Tibial nerve (tissue), 4 donors: ENCODE results near the gene ASIC2. TPM values are rescaled to one million over a fixed set of nuclear protein-coding genes. Genes with fewer than 3 reads are reported as not detected.

Experiments
- DNase-seq, 2 donors: peaks; one replicate each; pipeline ENCODE4 v3.0.0-alpha.2; 2019; ENCODE audit warnings: low spot score in 2 of 2
- H3K27ac ChIP-seq, 4 donors: fragments of 200-600 bp; sonication (generic) in 3 of 4; one replicate each; pipeline ENCODE4 v1.5.1; 2017 to 2019; ENCODE audit warnings: mild to moderate bottlenecking in 1 of 4
- H3K27me3 ChIP-seq, 2 donors: fragments of 200-600 bp; sonication (generic) in 1 of 2; one replicate each; pipeline versions ENCODE4 v1.5.1 to v1.6.0; 2017 to 2019
- H3K36me3 ChIP-seq, 3 donors: fragments of 200-600 bp; sonication (generic); one replicate each; pipeline ENCODE4 v1.5.1; 2018 to 2019
- H3K4me1 ChIP-seq, 4 donors: fragments of 200-600 bp; sonication (generic) in 3 of 4; one replicate each; pipeline ENCODE4 v1.5.1; 2017 to 2019
- H3K4me3 ChIP-seq, 4 donors: fragments of 200-600 bp; sonication (generic) in 3 of 4; one replicate each; pipeline ENCODE4 v1.5.1; 2017 to 2019; ENCODE audit warnings: mild to moderate bottlenecking in 1 of 4, moderate library complexity in 1 of 4
- H3K9me3 ChIP-seq, 4 donors: fragments of 200-600 bp; sonication (generic) in 3 of 4; one replicate each; pipeline ENCODE4 v1.5.1; 2017 to 2019
- CTCF ChIP-seq, 5 experiments: fragments of 200-600 bp in 3 of 5; fragments of 450-650 bp in 2 of 5; sonication (generic) in 3 of 5; IDR thresholded peaks; one replicate each; pipeline ENCODE4 v1.5.1; 2016 to 2019; ENCODE audit warnings: antibody characterized with exemption in 5 of 5, mild to moderate bottlenecking in 3 of 5, moderate library complexity in 2 of 5
- EP300 ChIP-seq, 2 donors: sonication (generic); formaldehyde crosslinking; IDR thresholded peaks; one replicate each; pipeline ENCODE4 v1.6.1; 2017; ENCODE audit warnings: antibody characterized with exemption in 2 of 2, mild to moderate bottlenecking in 1 of 2
- POLR2A ChIP-seq, 2 donors: fragments of 450-650 bp; IDR thresholded peaks; one replicate each; pipeline ENCODE4 v1.6.1; 2017; ENCODE audit warnings: antibody characterized with exemption in 2 of 2, mild to moderate bottlenecking in 2 of 2, moderate library complexity in 2 of 2
- WGBS, 2 donors: methylation state at CpG; one replicate each; pipeline ENCODE4 v1.1.5; 2018; 5-methylcytosine and 5-hydroxymethylcytosine counted together
- total RNA-seq, 4 donors: library from RNA; depleted of rRNA; stranded (reverse); fragments of >200 nt; gene quantifications; one replicate each; pipeline ENCODE4 v1.1.0, GENCODE V29; 2016

The ASIC2 gene
- total RNA-seq, 4 donors from 2014 or later, result 0.21 to 1.5 (median 0.50) TPM

- Histone ChIP-seq H3K4me3 (no peak overlapping the region), H3K9me3 (no peaks in the 10 kb centered on the region), H3K4me1 (no peaks in the 10 kb centered on the region), H3K27me3 (no peaks in the 10 kb centered on the region), H3K27ac (no peak overlapping the region), H3K36me3 (no peaks in the 10 kb centered on the region)
- 64 to 67% methylated on average over 4 of the region's 4 CpGs for WGBS, 2 donors
- TF ChIP-seq EP300 (IDR thresholded peaks at IDR 0.05) (no peak), POLR2A (IDR thresholded peaks at IDR 0.05) (no peak), CTCF (IDR thresholded peaks at IDR 0.05) (no peak)
- no peak for DNase-seq
Measured at GRCh38 chr17:33056399-33057146, 236.5 kb downstream of the ASIC2 start.

DNA sequence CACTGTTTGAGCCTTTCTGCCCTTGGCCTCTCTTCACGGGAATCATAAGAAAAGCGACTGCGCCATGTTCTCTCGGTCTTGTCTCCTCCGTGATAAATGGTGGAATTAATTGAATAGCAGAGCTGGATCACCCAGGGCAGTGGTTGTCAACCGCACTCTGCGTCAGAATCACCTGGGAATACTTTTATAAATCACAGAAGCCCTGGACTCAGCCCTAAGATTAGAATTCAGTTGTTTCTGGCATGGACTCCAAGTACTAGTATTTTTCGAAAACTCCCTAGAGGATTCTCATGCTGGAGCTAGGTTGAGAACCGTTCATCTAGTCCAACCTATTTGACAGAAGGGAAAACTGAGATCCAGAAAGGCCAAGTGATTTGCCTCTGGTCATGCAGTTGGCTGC lies 237.3 kb downstream of the ASIC2 start:
- TF ChIP-seq EP300 (IDR thresholded peaks at IDR 0.05), result no peak
- no peak for DNase-seq
- no peaks in the 10 kb centered on the region for H3K9me3 ChIP-seq
- H3K4me3 ChIP-seq, result no peak overlapping the region
- H3K27ac ChIP-seq, result no peak overlapping the region
- 66 to 74% methylated on average over 9 of the region's 9 CpGs for WGBS, 2 donors
- no peaks in the 10 kb centered on the region for H3K4me1 ChIP-seq
- H3K27me3 ChIP-seq, result no peaks in the 10 kb centered on the region
- H3K36me3 ChIP-seq, result no peaks in the 10 kb centered on the region

DNA sequence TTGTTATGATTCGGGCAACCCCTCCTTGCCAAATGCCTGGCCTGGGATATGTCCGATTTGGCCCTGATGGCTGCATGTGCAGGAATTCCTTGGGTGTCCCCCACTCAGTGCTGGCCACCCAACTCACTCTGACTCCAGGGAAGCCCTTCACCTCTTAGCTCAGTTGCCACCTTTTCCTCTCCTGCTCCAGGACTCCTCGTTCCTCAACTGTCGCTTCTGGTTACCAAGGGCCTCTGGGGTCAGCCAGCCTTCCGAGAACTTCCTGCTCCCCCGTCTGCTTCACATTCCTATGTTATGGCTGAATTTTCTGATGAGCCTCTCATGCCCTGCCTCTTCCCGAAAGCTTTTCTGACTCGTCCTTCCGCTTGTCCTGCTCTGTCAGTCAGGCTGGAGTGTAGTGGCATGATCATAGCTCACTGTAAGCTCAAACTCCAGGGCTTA lies 237.9 kb downstream of the ASIC2 start:
- DNase-seq, result no peak
- no peak overlapping the region for H3K4me3 ChIP-seq
- no peaks in the 10 kb centered on the region for H3K9me3 ChIP-seq
- H3K27me3 ChIP-seq, result no peaks in the 10 kb centered on the region
- TF ChIP-seq EP300 (IDR thresholded peaks at IDR 0.05) (no peak), CTCF (IDR thresholded peaks at IDR 0.05) (no peak), POLR2A (IDR thresholded peaks at IDR 0.05) (no peak)
- WGBS, 2 donors, result 44 to 46% methylated on average over 9 of the region's 9 CpGs
- H3K27ac ChIP-seq, result no peak overlapping the region
- H3K36me3 ChIP-seq, result no peaks in the 10 kb centered on the region
- H3K4me1 ChIP-seq, result no peaks in the 10 kb centered on the region

GRCh38 chr17:33054412-33054811 lies 238.7 kb downstream of the ASIC2 start:
- WGBS, 2 donors, result 84 to 92% methylated on average over 5 of the region's 5 CpGs
- Histone ChIP-seq H3K4me3 (no peak overlapping the region), H3K27me3 (no peaks in the 10 kb centered on the region), H3K27ac (no peak overlapping the region), H3K9me3 (no peaks in the 10 kb centered on the region), H3K4me1 (no peaks in the 10 kb centered on the region), H3K36me3 (no peaks in the 10 kb centered on the region)
- TF ChIP-seq POLR2A (IDR thresholded peaks at IDR 0.05), result no peak
- no peak for TF ChIP-seq EP300 (IDR thresholded peaks at IDR 0.05)
- no peak for TF ChIP-seq CTCF (IDR thresholded peaks at IDR 0.05)
- DNase-seq, result no peak

- Histone ChIP-seq H3K9me3 (no peaks in the 10 kb centered on the region), H3K27ac (no peak overlapping the region), H3K4me1 (no peaks in the 10 kb centered on the region), H3K4me3 (no peak overlapping the region), H3K36me3 (no peaks in the 10 kb centered on the region), H3K27me3 (no peaks in the 10 kb centered on the region)
- TF ChIP-seq CTCF (IDR thresholded peaks at IDR 0.05), result no peak
- TF ChIP-seq EP300 (IDR thresholded peaks at IDR 0.05), result no peak
- TF ChIP-seq POLR2A (IDR thresholded peaks at IDR 0.05), result no peak
- no peak for DNase-seq
- 89 to 92% methylated on average over 2 of the region's 2 CpGs for WGBS, 2 donors
Measured at GRCh38 chr17:33053676-33054075, 239.4 kb downstream of the ASIC2 start.
